CD4-positive, alpha-beta T cell treated with Interleukin-6 at 100 ng/mL for 8 hours (primary cell): ENCODE results near the gene RYR2.

Experiments
- DNase-seq: peaks from one replicate; pipeline ENCODE4 v3.0.0-alpha.2; 2020; ENCODE audit warnings: mixed read lengths, low spot score

Gene RYR2

GRCh38 chr1:237204841-237205240, 162.9 kb downstream of the RYR2 start:
- no peak for DNase-seq

- DNase-seq = no peak
These were observed 163.5 kb downstream of the RYR2 start for GRCh38 chr1:237205400-237206064.

- no peak for DNase-seq
These were observed 164.1 kb downstream of the RYR2 start for GRCh38 chr1:237206065-237206414.

GRCh38 chr1:237211031-237211430, 169.0 kb downstream of the RYR2 start:
- no peak for DNase-seq

- no peak for DNase-seq
These were observed 169.6 kb downstream of the RYR2 start for GRCh38 chr1:237211540-237211939.

GRCh38 chr1:237219751-237220642, 178.0 kb downstream of the RYR2 start:
- no peak for DNase-seq

GRCh38 chr1:237223419-237223818, 181.4 kb downstream of the RYR2 start:
- DNase-seq = no peak

- DNase-seq = no peak
These were observed 184.4 kb downstream of the RYR2 start for GRCh38 chr1:237226177-237226944.

- DNase-seq = no peak
These were observed 185.5 kb downstream of the RYR2 start for GRCh38 chr1:237227476-237227875.

GRCh38 chr1:237228421-237228820, 186.4 kb downstream of the RYR2 start:
- no peak for DNase-seq

GRCh38 chr1:237229333-237229732, 187.3 kb downstream of the RYR2 start:
- DNase-seq = no peak

GRCh38 chr1:237232501-237232900, 190.5 kb downstream of the RYR2 start:
- DNase-seq = no peak

GRCh38 chr1:237235091-237235490, 193.1 kb downstream of the RYR2 start:
- no peak for DNase-seq

- no peak for DNase-seq
These were observed 195.7 kb downstream of the RYR2 start for GRCh38 chr1:237237721-237238120.

- no peak for DNase-seq
These were observed 197.3 kb downstream of the RYR2 start for GRCh38 chr1:237239248-237239647.

GRCh38 chr1:237241038-237241437, 199.1 kb downstream of the RYR2 start:
- no peak for DNase-seq

- DNase-seq = no peak
These were observed 202.8 kb downstream of the RYR2 start for GRCh38 chr1:237244778-237245177.

GRCh38 chr1:237247442-237247841, 205.5 kb downstream of the RYR2 start:
- DNase-seq = no peak

GRCh38 chr1:237249120-237249519, 207.1 kb downstream of the RYR2 start:
- no peak for DNase-seq

- no peak for DNase-seq
These were observed 208.1 kb downstream of the RYR2 start for GRCh38 chr1:237250055-237250454.

- no peak for DNase-seq
These were observed 213.1 kb downstream of the RYR2 start for GRCh38 chr1:237255071-237255470.

- DNase-seq = no peak
These were observed 216.9 kb downstream of the RYR2 start for GRCh38 chr1:237258871-237259270.

GRCh38 chr1:237261198-237261597, 219.2 kb downstream of the RYR2 start:
- no peak for DNase-seq
